HT1080 (cell line): Measurements from ENCODE around the gene MAGI1. TPM values are rescaled to one million over a fixed set of nuclear protein-coding genes. Genes with fewer than 3 reads are reported as not detected.
"Not testable (repeated sequence)": the region's sequence is repeated elsewhere in the genome, so short reads cannot be mapped to it uniquely, and the experiment has no call there.

Experiments
- DNase-seq: peaks from one replicate; pipeline ENCODE4 v3.0.0-alpha.2; 2015; ENCODE audit warnings: low read depth
- total RNA-seq: library from RNA; depleted of rRNA; stranded (reverse); fragments of >200 nt; shearing (Covaris generic); gene quantifications from 2 replicates; pipeline ENCODE4 v1.2.3, GENCODE V29; 2014

The MAGI1 gene
- total RNA-seq, 1 experiment from 2014 or later: 15.2 TPM

GRCh38 chr3:65543391-65543790 is 495.3 kb downstream of the MAGI1 start:
- DNase-seq: not testable (repeated sequence)

- no peak for DNase-seq
Measured at GRCh38 chr3:65540666-65541065, 498.1 kb downstream of the MAGI1 start.

GRCh38 chr3:65539616-65540015 is 499.1 kb downstream of the MAGI1 start:
- DNase-seq: no peak

GRCh38 chr3:65538101-65538500 is 500.6 kb downstream of the MAGI1 start:
- DNase-seq: no peak

- no peak for DNase-seq
Measured at GRCh38 chr3:65537109-65537508, 501.6 kb downstream of the MAGI1 start.

GRCh38 chr3:65535260-65535659 is 503.5 kb downstream of the MAGI1 start:
- DNase-seq: no peak

GRCh38 chr3:65534805-65535204 is 503.9 kb downstream of the MAGI1 start:
- DNase-seq: no peak

- no peak for DNase-seq
Measured at GRCh38 chr3:65532749-65533148, 506.0 kb downstream of the MAGI1 start.

GRCh38 chr3:65532215-65532614 is 506.5 kb downstream of the MAGI1 start:
- DNase-seq: no peak

- DNase-seq: no peak
Measured at GRCh38 chr3:65531499-65531898, 507.2 kb downstream of the MAGI1 start.

- DNase-seq: no peak
Measured at GRCh38 chr3:65526656-65527055, 512.1 kb downstream of the MAGI1 start.

- no peak for DNase-seq
Measured at GRCh38 chr3:65524584-65524983, 514.1 kb downstream of the MAGI1 start.

GRCh38 chr3:65523878-65524277 is 514.8 kb downstream of the MAGI1 start:
- no peak for DNase-seq

- DNase-seq: no peak
Measured at GRCh38 chr3:65521032-65521431, 517.7 kb downstream of the MAGI1 start.

- no peak for DNase-seq
Measured at GRCh38 chr3:65516998-65517397, 521.7 kb downstream of the MAGI1 start.

GRCh38 chr3:65514317-65514716 is 524.4 kb downstream of the MAGI1 start:
- DNase-seq: not testable (repeated sequence)

GRCh38 chr3:65509423-65509794 is 529.3 kb downstream of the MAGI1 start:
- not testable (repeated sequence) for DNase-seq

- no peak for DNase-seq
Measured at GRCh38 chr3:65508750-65509422, 529.8 kb downstream of the MAGI1 start.

GRCh38 chr3:65507437-65507836 is 531.3 kb downstream of the MAGI1 start:
- DNase-seq: no peak

GRCh38 chr3:65503776-65504175 is 534.9 kb downstream of the MAGI1 start:
- DNase-seq: no peak

GRCh38 chr3:65502526-65502925 is 536.2 kb downstream of the MAGI1 start:
- no peak for DNase-seq

GRCh38 chr3:65500398-65501306 is 538.1 kb downstream of the MAGI1 start:
- DNase-seq: no peak

- DNase-seq: no peak
Measured at GRCh38 chr3:65497846-65498245, 540.9 kb downstream of the MAGI1 start.
